GM12878 (cell line): ENCODE data around the gene PKP2. TPM values are rescaled to one million over a fixed set of nuclear protein-coding genes. Genes with fewer than 3 reads are reported as not detected.
"Not testable (repeated sequence)": the region's sequence is repeated elsewhere in the genome, so short reads cannot be mapped to it uniquely, and the experiment has no call there.

Experiments
- ATAC-seq: fragments of 200-7000 bp; cut with Tn5 transposase; 3 replicates; pipeline ENCODE4 v1.9.1; 2020; ENCODE audit warnings: mild to moderate bottlenecking, moderate library complexity
- BruUV-seq: library from RNA; stranded (reverse); fragments of 400-500 nt; replicated peaks from 2 replicates; lab custom pipeline; 2021; lab: Mats Ljungman, UMichigan
- CTCF ChIA-PET: fragments of 300-600 bp; sonication (Branson Sonifier 250); formaldehyde crosslinking; extraction: SDS; loops from one replicate; lab custom pipeline; 2021; ENCODE audit warnings: inconsistent platforms; lab: Yijun Ruan, JAX
- POLR2A ChIA-PET: fragments of 350-600 bp; formaldehyde crosslinking; extraction: SDS; loops from one replicate; lab custom pipeline; 2021; ENCODE audit warnings: inconsistent platforms; lab: Charles Lee
- RAD21 ChIA-PET: fragments of 300-600 bp; sonication (Branson Sonifier 250); formaldehyde crosslinking; loops from one replicate; lab custom pipeline; 2023; ENCODE audit warnings: antibody characterized with exemption; ENCODE audit not compliant: unreplicated experiment; lab: Charles Lee
- SMC1A ChIA-PET: fragments of 300-600 bp; sonication (Branson Sonifier 250); formaldehyde crosslinking; loops from one replicate; lab custom pipeline; 2023; ENCODE audit not compliant: unreplicated experiment, uncharacterized antibody; lab: Charles Lee
- DNase-seq: peaks from one replicate; pipeline ENCODE4 v3.0.0-alpha.2; 2011; ENCODE audit warnings: low read depth, low spot score
- FAIRE-seq: peaks from 3 replicates; lab custom pipeline; 2011; peaks lifted over from hg19 to GRCh38; lab: Jason Lieb, UNC
- H2AFZ ChIP-seq: 2 replicates; pipeline ENCODE4 v1.6.0; 2011; ENCODE audit warnings: low read depth, low read length, control low read depth; ENCODE audit not compliant: control insufficient read depth
- H3K27ac ChIP-seq: 2 replicates; pipeline ENCODE4 v1.5.1; 2011; ENCODE audit warnings: control low read depth; ENCODE audit not compliant: control insufficient read depth, insufficient read depth
- H3K27me3 ChIP-seq, 2 experiments: replicated peaks in 1 of 2; 2 replicates each; pipeline versions ENCODE4 v1.6.0 to v1.6.1; 2011; ENCODE audit warnings: low read length in 1 of 2; ENCODE audit not compliant: control insufficient read depth in 2 of 2, insufficient read depth in 2 of 2
- H3K36me3 ChIP-seq, 2 experiments: 2 replicates each; pipeline ENCODE4 v1.5.1; 2011; ENCODE audit warnings: low read length in 1 of 2; ENCODE audit not compliant: control insufficient read depth in 2 of 2, insufficient read depth in 2 of 2
- H3K4me1 ChIP-seq: 2 replicates; pipeline ENCODE4 v1.6.1; 2011; ENCODE audit warnings: mild to moderate bottlenecking, low read length, moderate library complexity, mixed read lengths; ENCODE audit not compliant: control insufficient read depth, insufficient read depth
- H3K4me2 ChIP-seq: 2 replicates; pipeline ENCODE4 v1.6.0; 2011; ENCODE audit warnings: control low read depth; ENCODE audit not compliant: control insufficient read depth, insufficient read depth
- H3K4me3 ChIP-seq: fragments of 200-600 bp; sonication (generic); 2 replicates; pipeline ENCODE4 v1.5.1; 2016
- H3K79me2 ChIP-seq: 2 replicates; pipeline ENCODE4 v1.6.0; 2011; ENCODE audit warnings: low read length; ENCODE audit not compliant: control insufficient read depth, insufficient read depth
- H3K9ac ChIP-seq: 2 replicates; pipeline ENCODE4 v1.8.0; 2011; ENCODE audit warnings: low read length, control low read depth, mixed read lengths; ENCODE audit not compliant: control insufficient read depth, insufficient read depth
- H3K9me3 ChIP-seq: replicated peaks from 3 replicates; pipeline ENCODE4 v1.5.1; 2011; ENCODE audit warnings: mild to moderate bottlenecking, low read length; ENCODE audit not compliant: control insufficient read depth, insufficient read depth
- H4K20me1 ChIP-seq: 2 replicates; pipeline ENCODE4 v1.6.0; 2011; ENCODE audit not compliant: control insufficient read depth, insufficient read depth
- BCL11A ChIP-seq: IDR thresholded peaks from 2 replicates; pipeline ENCODE4 v1.6.1; 2011; ENCODE audit warnings: low read depth, low read length
- CREB1 ChIP-seq: IDR thresholded peaks from 2 replicates; pipeline ENCODE4 v1.6.1; 2012; ENCODE audit warnings: low read depth, mild to moderate bottlenecking, inconsistent platforms
- SMARCA5 ChIP-seq: fragments of 450-650 bp; IDR thresholded peaks from 2 replicates; pipeline ENCODE4 v1.6.1; 2017; ENCODE audit warnings: mild to moderate bottlenecking
- WGBS: methylation state at CpG from one replicate; pipeline ENCODE4 v1.1.6; 2016; ENCODE audit warnings: low lambda C conversion rate; ENCODE audit not compliant: insufficient replicate concordance, insufficient coverage; ENCODE audit errors: missing lambda C conversion rate; 5-methylcytosine and 5-hydroxymethylcytosine counted together
- in situ Hi-C: fragments of 300-500 bp; cut with MboI; formaldehyde crosslinking; loops from 9 replicates; pipeline ENCODE4 v1.14.3; 2018; ENCODE audit warnings: mixed read lengths
- intact Hi-C: fragments of 100-400 bp; cut with micrococcal nuclease; formaldehyde crosslinking; loops from one replicate; pipeline ENCODE4 v1.14.2; 2022; ENCODE audit not compliant: unreplicated experiment
- polyA plus RNA-seq, 11 experiments: library from polyadenylated mRNA; depleted of rRNA in 4 of 11; unstranded in 6 of 11; stranded (reverse) in 5 of 11; fragments of >200 nt; fragmentation: Nextera tagmentation in 4 of 11; fragmentation: Illumina TruSeq in 1 of 11; extraction: Ambion mirVana in 4 of 11; extraction: Trizol in 1 of 11; gene quantifications; 1 replicate in 1 of 11; 2 replicates in 10 of 11; pipeline versions ENCODE4 v1.2.1 to v1.2.3, GENCODE V29; 2011 to 2016; ENCODE audit warnings: inconsistent platforms in 2 of 11, missing spikeins in 2 of 11, low read depth in 1 of 11
- total RNA-seq, 4 experiments: library from RNA; depleted of rRNA in 3 of 4; stranded (reverse); fragments of >200 nt in 3 of 4; fragmentation: Illumina TruSeq in 1 of 4; extraction: Trizol in 1 of 4; gene quantifications; 2 replicates each; pipeline versions ENCODE4 v1.2.1 to v1.2.3, GENCODE V29; 2013 to 2021
- TF ChIP-seq, protein P1 (sequence below): IDR thresholded peaks from 2 replicates; pipeline ENCODE4 v1.6.1; 2012; ENCODE audit warnings: low read depth, low read length, improper control_type of control experiment

PKP2 gene
- total and polyA plus RNA-seq, 10 of the 15 experiments (the other 5 are each of a cell fraction or from before 2014, with no cell fraction given), result 0.02 to 4.1 (median 0.07) TPM; not detected in 4

GRCh38 chr12:32881107-32881506, 15.5 kb downstream of the PKP2 start (continued):
- TF ChIP-seq, protein P1, sequence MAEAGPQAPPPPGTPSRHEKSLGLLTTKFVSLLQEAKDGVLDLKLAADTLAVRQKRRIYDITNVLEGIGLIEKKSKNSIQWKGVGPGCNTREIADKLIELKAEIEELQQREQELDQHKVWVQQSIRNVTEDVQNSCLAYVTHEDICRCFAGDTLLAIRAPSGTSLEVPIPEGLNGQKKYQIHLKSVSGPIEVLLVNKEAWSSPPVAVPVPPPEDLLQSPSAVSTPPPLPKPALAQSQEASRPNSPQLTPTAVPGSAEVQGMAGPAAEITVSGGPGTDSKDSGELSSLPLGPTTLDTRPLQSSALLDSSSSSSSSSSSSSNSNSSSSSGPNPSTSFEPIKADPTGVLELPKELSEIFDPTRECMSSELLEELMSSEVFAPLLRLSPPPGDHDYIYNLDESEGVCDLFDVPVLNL, result no peak
- TF ChIP-seq CREB1, result no peak
- TF ChIP-seq BCL11A, result no peak
- no peak for TF ChIP-seq SMARCA5

- H3K36me3 ChIP-seq, H3K4me1 ChIP-seq, ATAC-seq, SMC1A ChIA-PET, H3K79me2 ChIP-seq, H2AFZ ChIP-seq, RAD21 ChIA-PET, FAIRE-seq, H3K4me2 ChIP-seq, H4K20me1 ChIP-seq, in situ Hi-C loops, H3K27me3 ChIP-seq, H3K4me3 ChIP-seq, CTCF ChIA-PET, BruUV-seq, H3K9me3 ChIP-seq, POLR2A ChIA-PET, intact Hi-C loops, H3K9ac ChIP-seq, H3K27ac ChIP-seq, DNase-seq: not testable (repeated sequence)
- 55% methylated on average over 7 of the region's 7 CpGs for WGBS
Observed at GRCh38 chr12:32879066-32879465, 17.5 kb downstream of the PKP2 start.
